SKM-1 treated with dmso at 0.1 percent for 144 hours (cell line): Measurements from ENCODE around the gene MAD1L1.
"Not testable (repeated sequence)": the region's sequence is repeated elsewhere in the genome, so short reads cannot be mapped to it uniquely, and the experiment has no call there.

Experiments
- DNase-seq: peaks from one replicate; lab custom pipeline; 2025; ENCODE audit not compliant: unreplicated experiment; lab: John Stamatoyannopoulos, UW

MAD1L1 gene

DNA sequence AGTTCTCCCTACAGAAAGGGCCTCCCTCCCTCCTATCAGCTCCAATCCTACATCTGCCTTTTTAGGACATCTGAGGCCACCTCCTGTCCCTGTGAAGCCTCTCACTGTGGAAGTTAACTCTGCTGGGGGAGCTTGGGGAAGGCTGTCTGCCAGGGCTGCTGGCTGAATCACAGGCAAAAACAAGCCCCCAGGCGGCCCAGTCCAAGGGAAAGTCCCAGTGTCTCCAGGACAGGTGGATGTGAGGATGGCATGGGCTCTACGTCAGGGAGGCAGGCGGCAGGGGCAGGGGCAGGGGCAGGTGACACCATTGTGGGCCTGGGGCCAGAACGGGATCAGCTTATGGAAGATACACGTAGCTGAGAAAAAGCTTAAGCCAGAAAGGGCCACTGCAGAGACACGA is 240.2 kb downstream of the MAD1L1 start:
- no peak for DNase-seq

DNA sequence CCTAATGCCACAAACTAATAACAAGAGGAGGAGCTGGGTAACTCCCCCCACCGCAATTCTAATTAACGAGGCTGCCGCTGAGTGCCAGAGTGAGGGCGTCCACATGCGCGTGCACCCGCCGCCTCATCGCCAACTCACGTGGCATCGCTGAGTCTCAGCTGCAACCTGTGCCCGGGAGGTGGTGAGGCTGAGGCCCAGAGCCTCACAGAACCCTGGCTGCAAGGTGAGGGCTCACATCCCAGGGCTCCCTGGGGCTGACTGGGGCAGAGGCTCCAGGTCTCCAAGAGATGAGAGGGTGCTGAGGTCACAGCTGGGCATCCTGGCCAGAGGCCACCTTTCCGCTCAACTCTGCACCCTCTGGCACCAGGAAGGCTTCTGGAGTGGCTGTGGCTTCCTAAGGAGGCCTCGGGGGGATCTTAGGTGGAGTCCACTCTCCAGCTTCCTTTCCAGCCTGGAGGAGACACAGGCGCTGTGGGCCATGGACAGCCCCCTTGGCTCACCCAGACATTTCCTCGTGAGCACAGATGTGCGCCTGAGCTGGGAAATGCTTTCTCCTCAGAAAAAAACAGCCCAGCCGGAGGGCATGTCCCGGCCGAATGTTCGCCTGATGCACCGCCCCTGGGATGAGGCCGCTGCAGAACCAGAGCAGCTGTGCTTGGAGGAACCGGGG is 242.6 kb downstream of the MAD1L1 start:
- no peak for DNase-seq

DNA sequence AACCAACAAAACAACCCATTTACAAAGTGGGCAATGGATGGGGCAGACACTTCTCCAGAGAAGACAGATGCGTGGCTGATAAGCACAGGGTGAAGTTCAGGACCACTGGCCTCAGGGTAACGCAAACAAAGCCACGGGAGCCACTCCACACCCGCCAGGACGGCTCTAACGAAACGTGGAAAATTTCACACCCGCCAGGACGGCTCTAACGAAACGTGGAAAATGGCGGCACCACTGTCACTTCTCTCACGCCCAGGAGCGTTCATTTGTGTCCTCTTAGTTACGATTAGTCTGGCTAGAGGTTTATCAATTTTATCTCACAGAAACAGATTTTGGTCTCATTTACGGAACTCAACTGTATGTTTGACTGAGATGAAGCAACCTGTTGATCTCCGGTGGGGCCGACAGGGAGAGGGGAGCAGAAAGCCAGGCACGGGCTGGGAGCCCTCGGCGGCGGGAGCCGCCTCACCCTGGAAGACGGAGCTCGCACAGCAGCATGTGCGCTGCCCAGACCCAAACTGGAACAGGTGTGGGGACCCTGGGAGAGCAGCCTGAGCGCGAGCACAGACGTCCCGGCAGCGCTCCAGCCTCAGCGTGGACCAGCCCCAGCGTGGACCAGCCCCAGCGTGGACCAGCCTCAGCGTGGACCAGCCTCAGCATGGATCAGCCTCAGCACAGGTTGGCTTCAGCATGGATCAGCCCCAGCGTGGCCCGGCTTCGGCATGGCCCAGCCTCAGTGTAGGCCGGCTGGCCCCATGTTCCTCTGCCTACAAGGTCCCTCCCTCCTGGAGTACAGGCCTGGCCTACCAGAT is 243.5 kb downstream of the MAD1L1 start:
- DNase-seq, result no peak

DNA sequence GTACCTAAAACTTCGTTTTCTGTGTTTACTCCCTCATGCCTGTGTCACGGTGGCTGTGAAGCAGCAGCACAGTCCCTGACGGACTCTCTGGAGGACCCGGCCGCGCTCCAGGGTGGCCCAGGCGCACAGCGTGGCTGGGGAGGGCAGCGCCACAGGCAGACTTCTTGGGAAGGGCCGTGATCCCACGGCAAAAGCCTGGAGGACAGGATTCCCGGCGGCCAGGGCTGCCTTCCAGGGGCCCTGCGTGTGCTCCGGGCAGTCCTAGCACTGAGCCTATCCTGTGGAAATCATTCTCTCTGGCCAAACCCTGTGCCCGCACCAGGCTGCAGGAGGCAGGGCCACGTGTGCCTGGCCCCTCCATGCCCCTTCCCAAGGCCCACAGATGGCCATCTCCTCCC is 244.2 kb downstream of the MAD1L1 start:
- DNase-seq, result no peak

DNA sequence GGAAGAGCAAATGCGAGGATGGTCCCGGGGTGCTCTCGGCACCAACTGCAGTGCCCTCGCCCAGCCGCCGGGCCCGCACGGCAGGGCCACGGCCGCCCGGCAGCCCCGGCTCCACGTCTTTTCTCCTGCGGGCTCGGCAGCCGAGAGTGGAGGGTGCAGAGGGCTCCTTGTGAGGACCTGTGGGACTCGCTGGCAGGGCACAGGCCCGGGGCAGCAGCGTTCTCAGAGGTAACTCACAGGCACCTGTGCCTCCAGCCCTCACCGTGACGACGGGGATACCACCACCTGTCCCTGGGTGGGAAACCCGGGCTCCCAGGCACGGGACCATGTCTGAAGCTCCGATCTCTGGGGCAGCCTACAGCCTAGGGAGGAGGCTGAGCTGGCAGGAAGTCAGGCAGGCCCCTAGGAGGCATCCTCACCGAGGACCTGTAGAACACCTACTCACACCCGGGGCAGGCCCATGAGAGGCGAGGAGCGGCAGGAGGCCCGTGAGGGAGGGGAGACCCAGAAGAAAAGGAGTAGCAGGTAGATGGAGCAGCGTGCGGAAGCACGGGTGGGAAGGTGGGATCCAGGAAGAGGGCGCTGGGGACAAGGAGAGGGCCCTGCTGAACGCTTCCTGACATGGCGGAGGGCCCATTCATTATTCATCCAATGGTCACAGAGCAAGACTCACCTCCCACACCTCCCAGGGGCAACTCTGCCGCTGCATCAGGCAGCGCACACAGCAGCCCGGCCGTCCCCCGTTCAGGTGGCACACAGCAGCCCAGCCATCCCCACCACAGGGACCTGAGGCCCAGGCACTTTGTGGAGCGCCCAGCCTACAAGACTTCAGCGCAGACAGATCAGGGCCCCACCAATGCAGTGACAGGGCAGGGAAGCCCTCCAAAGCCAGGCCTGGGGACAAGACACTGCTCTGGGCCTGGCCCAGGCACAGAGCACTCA is 244.9 kb downstream of the MAD1L1 start:
- DNase-seq, result no peak

DNA sequence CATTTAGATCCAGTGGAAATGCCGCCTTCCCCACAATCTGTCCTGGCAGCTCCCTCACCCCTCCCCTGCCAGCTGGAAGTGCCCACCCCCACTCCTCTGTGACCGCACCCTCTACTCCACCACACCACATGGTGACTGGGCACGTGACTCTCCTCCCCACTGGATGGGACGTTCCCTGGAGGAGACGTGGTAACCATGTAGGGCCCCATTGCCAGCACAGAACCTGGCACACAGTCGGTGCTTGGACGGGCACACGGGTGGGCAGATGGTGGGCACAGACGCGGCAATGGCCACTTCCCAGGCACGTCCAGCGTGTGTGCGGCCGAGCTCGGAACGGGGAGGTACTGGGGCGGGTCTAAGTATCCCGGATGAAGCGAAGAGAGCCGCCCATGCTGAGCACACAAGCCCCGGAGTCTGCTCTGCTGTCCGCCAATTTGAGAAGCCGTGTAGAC is 245.6 kb downstream of the MAD1L1 start:
- DNase-seq, result no peak

DNA sequence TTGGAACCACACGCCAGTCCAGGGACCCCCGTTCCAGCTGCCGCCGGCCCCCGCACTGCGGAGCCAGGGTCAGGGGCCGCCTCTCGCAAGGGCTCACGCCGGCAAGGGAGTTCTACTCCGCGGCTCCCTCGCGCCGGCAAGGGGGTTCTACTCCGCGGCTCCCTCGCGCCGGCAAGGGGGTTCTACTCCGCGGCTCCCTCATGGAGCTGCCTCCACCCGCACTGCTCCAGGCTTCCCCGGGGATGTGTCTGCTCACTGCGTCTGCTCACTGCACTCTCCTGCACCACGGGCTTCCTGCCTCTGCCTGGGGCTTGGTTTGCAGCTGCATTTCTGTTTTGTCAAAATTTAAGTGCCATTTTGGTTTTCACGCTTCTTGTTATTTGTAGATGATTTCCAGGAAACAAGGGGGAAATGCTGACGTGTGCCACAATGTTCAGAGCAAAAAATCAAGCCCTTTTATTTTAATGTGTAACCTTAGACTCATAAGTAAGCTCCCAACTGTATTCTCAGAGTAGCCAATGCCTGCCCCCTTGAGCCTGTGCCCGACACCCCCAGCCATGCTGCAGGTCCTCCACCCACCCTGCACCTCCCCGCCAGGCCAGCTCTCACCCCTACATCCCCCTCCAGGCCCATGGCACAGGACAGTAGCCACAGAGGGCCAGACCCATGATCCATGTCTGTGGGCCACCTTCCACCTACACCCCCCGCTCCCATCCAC is 246.2 kb downstream of the MAD1L1 start:
- no peak for DNase-seq

DNA sequence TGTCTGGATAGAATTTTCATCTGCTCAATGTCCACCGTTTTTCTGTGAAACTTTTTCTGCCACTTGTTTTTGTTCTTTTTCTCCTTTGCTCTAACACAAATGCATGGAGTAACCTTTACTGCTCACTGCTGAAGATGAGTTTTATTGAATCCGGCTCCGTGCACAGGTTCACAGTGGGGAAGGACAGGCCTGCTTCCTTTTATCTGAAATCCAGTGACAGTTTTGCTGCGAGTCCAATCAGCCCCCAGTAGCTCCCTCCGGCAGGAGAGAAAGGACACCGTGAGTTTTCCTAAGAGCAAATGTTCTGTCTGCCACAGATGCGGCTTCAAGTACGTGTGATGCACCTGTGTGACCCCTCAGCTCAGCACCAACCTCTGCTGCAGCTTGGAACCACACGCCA is 246.8 kb downstream of the MAD1L1 start:
- DNase-seq, result no peak

DNA sequence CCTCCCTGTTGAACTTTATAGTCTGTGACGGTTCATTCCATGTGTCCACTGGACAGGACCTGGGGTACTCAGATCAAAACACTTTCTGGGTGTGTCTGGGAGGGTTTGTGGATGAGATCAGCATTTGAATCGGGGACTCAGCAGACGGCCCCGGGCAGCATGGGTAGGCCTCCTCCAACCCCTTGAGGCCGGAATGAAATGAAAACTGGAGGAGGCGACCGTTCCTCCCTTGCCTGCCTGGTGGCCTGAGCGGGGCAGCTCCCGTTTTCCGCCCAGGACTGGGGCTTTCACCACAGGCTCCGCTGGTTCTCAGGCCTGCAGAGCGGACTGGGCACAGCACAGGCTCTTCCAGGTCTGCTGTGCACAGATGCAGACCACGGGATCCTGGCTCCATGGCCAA is 247.7 kb downstream of the MAD1L1 start:
- no peak for DNase-seq

DNA sequence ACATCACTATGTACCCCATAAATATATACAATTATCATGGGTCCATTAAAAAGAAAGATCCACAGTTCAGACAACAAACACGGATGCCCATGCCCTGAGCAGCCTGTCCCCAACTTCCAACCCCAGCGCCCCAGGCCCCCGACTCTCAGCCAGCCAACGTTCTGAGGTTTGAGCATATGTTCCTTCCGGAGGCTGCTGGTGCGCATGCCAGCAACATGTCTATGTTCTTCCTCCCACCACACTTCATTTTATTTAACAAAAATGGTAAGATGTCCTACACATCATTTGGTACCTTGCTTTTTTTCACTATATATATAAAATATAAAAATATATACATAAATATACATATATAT is 250.9 kb downstream of the MAD1L1 start:
- DNase-seq, result no peak

DNA sequence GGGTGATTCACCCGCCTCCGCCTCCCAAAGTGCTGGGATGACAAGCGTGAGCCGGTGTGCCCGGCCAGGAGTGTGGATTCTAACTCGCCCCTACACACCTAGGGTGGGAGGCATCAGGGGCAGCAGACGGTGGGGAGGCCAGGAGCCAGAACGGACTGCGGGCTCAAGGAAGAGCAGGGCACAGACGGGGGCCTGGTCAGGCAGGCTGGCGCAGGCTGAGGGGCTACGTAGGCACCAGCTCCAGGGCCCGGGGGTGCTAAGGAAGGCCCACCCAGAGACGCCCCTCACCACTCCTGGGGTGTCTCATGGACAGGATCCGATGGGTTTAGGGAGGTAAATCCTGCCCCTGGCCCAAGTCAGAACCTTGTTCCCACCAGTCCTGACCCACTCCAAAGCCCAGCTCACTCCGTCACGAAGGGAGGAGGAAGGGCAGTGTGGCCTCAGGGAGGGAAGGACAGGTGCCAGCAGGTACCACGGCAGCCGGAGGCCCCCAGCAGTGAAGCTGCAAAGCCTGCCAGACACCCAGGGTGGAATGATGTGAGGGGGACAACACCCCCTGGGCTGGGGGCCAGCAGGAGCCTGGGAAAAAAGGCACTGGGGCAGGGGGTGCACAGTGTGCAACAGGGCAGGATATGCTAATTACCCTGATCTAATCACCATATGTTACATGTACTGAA is 251.4 kb downstream of the MAD1L1 start:
- no peak for DNase-seq

DNA sequence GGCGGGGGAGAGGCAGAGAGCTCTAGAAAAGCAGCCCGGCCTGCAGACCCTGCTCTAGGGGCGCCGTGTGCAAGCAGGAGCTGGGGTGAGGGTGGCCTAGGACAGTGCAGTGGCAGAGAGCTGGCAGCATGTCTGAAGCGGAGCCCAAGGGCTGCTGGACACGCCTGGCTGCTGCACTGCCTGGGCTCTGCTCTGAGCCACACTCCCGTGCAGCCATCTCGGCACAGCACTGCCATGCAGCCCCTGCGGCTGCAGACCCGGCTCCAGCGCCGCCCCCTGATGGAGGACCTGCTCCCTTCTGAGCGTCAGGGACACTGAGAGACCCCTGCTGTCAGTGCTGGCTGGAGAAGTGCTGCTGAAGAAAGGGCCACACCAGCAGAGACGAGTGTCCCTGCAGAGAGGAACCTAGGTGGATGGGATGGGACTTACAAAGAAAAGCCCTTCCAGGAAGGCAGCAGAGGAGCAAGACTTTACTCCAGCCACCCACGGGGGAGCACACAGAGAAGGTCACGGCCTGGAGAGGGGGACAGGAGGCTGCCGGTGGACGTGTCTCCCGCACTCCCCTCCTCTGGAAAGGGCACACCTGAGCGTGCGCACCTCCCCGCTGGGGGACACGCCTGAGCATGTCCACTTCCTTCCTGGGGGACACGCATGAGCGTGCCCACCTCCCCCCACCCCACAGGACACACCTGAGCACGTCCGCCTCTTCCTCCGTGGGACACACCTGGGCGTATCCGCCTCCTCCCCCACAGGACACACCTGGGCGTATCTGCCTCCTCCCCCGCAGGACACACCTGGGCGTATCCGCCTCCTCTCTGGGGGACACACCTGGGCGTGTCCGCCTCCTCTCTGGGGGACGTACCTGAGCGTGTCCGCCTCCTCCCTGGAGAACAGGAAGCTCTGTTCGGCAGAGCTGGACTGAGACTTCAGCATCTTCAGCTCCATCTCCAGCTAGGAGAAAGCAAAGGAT is 252.9 kb downstream of the MAD1L1 start:
- DNase-seq, result no peak

DNA sequence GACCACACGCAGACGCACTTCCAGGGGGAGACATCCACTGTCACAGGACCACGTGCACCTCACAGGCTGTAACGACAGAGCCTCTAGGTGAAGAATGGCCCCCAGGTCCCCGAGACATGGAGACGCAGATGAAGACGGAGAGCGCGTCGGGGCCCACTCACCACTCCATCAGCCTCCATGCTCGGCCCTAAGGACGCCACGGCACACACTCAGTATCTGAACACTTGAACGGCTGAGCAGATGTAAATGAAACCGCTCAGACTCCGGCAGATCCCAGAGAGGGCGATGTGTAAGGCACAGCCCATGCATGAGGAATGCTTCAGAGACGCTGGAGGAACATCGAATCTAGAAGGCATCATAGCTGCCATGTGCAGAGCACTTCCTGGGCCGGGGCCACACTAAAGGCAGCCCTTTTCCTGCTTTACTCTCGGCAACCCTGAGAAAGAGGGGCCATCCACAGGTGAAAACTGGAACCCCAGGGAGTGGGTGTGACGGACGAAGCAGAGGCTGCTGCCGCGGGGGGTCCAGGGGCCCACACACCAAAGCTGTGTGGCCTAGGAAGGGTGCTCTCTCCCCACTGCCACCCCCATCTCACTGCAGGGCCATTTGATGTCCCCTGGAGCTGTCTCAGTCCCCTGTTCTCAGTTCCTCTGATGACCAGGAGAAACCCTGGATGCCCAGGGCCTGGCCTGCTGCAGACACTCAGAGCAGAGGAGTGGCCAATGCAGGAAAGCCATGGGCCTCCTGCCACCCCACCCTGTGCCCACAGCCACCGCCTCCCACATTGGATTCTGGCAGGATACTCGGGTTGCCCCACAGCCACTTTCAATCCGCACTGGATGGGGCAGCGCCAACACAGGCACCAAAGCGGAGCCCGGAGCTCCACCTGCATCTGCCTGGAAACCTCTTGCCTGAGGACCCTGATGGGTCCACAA is 253.8 kb downstream of the MAD1L1 start:
- no peak for DNase-seq

DNA sequence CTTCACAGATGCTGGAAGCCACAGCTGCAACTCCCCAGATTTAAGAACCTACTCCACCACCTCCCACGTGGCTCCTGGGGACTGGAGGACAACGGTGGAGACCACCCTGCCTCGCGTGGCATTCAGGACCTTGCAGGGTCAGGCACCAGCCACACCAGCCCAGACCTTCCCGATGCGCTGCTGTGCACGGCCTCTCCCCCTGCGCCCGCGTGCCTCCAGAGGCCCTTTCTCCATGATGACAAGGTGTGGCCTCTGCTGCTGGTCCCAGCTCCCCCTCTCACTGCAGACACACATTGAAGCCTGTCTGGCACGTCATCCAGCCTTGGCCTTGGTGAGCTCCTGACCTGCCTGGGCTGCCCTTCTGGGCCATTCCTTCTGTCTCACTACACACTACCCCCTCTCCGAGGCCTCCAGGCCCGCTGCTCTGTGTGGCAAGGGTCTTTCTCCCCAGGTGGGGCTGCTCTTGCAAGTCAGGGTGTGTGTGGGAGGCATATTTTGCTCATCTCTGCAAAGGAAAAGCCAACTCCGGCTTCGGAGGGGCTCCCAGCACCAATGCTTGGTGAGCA is 254.8 kb downstream of the MAD1L1 start:
- DNase-seq, result no peak

DNA sequence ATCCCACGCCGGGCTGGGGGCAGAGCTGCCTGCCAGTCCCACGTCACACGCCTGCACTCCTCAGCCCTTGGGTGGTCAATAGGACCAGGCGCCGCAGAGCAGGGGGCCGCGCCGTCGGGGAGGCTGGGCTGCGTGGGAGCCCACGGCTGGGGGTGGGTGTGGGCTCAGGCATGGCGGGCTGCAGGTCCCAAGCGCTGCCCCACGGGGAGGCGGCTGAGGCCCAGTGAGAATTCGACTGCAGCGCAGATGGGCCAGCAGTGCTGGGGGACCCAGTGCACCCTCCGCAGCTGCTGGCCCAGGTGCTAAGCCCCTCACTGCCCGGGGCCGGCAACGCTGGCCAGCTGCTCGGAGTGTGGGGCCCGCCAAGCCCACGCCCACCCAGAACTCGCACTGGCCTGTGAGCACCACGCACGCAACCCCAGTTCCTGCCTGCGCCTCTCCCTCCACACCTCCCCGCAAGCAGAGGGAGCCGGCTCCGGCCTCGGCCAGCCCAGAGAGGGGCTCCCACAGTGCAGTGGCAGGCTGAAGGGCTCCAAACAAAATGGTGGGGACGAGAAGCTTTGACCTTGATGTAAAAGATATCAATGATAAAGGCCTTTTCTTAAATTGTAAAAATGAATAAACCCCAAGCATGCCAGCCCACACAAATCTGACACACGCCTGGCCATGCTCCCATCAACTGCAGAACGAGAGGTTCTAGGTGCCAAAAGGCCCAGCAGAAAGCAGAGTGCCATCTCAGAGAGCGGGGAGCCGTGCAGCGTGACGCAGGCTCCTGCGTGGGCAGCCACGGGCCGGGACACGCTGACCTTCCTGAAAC is 255.5 kb downstream of the MAD1L1 start:
- no peak for DNase-seq

DNA sequence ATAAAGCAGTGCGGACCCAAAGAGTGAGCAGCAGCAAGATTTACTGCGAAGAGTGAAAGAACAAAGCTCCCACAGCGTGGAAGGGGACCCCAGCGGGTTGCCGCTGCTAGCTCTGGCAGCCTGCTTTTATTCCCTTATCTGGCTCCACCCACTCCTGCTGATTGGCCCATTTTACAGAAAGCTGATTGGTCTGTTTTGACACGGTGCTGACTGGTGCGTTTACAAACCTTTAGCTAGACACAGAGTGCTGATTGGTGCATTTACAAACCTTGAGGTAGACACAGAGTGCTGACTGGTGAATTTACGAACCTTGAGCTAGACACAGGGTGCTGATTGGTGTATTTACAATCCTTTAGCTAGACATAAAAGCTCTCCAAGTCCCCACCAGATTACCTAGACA is 256.2 kb downstream of the MAD1L1 start:
- not testable (repeated sequence) for DNase-seq

DNA sequence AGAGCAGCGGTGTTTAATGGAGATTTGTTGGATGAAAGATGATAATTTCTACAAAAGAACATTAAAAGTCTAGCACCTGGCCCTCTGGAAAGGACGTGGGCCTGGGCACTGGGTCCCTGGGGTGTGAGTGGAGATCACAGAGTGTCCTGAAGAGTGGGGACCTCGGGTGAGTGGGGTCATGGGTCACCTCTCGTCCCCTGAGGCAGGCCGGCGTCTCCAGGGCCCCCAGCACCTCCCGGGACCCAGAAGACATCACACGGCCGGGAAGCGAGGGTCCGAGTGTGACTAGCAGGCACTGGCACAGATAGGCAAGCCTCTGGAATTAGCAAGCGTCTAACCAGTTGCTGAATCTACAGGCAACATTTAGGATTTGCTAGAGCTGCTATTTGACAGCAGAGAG is 257.2 kb downstream of the MAD1L1 start:
- DNase-seq, result no peak
